ENCODE measurements around the gene MCTP1.

DNA sequence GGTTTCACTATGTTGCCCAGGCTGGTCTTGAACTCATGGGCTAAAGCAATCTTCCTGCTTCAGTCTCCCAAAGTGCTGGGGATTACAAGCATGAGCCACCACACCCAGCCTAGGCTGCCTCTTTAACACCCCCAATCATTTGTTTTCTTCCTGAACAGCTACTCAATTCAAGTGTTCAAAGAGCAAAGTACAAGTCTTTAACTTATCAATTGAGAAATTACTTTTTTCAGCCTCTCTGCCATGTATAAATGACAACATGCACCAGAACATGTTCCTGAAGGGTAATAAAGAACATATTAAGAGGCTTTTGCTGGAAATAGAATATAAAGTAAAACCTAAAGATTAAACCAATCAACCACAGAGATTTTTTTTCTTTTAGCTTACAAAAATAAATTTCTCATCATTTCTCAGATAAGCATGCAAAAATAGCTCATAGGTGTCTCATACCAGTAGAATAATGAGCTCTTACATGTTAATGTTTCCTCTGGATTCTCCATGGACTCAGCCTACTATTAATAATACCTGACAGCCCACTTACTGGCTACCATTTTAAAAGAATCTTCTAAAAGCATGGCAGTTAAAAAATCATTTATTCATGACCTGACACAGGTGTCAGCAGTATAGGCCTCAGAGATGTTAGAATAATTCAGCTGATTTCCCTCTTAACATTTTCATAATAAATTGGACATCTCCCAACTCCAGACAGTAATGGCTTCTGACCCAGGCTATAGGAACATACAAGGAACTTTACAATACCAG lies 60.0 kb downstream of the MCTP1 start:
- TF ChIP-seq EP300 (IDR thresholded peaks at IDR 0.05; ENCODE audit: borderline replicate concordance in 1 of 2, low read depth in 2 of 2, low read length in 2 of 2) (no peak), MAFK (IDR thresholded peaks at IDR 0.05; ENCODE audit: low read depth, low read length) (no peak), CTCF (IDR thresholded peaks at IDR 0.05; ENCODE audit: control extremely low read depth in 1 of 3, insufficient read depth in 1 of 3, low read depth in 1 of 3, low read length in 3 of 3) (no peak), ZNF274 (IDR thresholded peaks at IDR 0.05; ENCODE audit: borderline replicate concordance, extremely low read depth, low read length) (no peak), EGR1 (IDR thresholded peaks at IDR 0.05; ENCODE audit: borderline replicate concordance, low read depth, low read length) (no peak), CHD2 (IDR thresholded peaks at IDR 0.05; ENCODE audit: low read length) (no peak)

Measured in H1 (cell line).